Measurements from ENCODE around the gene COMMD10. TPM values are rescaled to one million over a fixed set of nuclear protein-coding genes. Genes with fewer than 3 reads are reported as not detected.

COMMD10 gene
- total RNA-seq, 1 donor from 2014 or later = 28.6 TPM

DNA sequence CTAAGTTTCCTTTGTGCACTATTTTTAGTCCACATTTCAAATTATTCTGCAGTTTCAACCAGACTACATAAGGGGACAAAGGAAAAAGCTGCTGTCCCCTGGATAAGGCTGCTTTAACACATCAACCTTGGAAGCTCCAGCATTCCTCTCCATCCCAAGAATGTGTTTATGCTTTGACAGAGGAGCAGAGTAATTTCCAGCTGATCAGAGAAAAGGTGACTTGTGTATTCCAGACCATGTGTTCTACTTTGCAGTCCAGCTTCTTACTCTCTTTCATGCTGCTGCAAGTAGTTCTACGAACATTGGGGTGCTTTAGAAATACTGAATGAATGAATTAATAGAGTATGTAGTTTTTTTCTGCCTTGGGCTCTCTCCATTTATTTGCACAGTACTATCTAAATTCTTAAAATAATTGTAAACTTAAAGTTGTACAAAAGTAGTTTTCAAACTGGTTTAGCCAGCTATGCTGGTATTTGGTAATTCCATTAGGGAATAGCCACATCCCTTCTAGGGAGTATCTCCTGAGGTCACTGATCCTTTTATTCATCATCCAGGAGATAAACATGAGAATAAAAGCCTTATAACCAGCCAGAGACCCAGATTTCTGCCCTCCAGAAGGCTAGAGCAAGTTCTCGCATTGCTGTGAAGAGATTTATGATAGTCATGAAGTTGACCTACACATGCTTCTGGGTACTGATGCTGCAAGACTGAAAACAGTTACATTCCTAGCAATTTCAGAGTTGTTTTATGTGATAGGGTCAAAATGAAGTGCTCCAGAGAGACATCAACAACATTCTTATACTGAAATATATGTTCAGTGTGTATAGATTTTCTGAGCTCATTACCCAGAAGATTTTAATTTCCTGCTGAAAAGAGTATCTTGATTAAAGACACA lies 215.2 kb downstream of the COMMD10 start:
- TF ChIP-seq CTCF (conservative IDR thresholded peaks at IDR 0.05) = no peak

DNA sequence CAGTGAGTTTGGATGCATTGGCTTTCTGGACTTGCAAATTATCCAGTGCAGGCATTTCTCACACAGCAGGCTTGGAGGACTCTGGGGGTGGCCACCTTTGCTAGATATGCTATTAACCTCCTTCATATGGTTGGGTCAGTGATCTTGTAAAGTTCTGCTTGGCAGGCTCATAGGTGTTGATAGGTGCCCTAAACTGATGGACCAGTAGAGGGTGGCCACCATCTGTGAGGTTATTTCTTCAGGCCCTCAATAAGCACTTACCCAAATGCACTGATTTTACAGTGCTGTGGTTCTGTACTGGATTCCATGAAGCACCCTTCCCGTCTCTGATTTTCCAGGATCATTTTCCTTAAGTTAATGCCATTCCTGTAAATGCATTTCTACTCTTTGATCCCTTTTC lies 216.3 kb downstream of the COMMD10 start:
- peaks cover 31% of the 10 kb centered on the region for H3K36me3 Mint-ChIP-seq
- no peak overlapping the region for H3K4me3 Mint-ChIP-seq
- no peak for DNase-seq (ENCODE audit: extremely low spot score, unreplicated experiment)
- no peak overlapping the region for H3K27ac Mint-ChIP-seq
- no peak for TF ChIP-seq CTCF (conservative IDR thresholded peaks at IDR 0.05)
- H3K27me3 Mint-ChIP-seq = no peaks in the 10 kb centered on the region
- H3K9me3 Mint-ChIP-seq = peaks cover 12% of the 10 kb centered on the region
- H3K4me1 Mint-ChIP-seq (ENCODE audit: unreplicated experiment) = peaks cover 12% of the 10 kb centered on the region

More for the DNA sequence above, 215.2 kb downstream of the COMMD10 start:
- no peak for DNase-seq (ENCODE audit: extremely low spot score, unreplicated experiment)
- peak overlapping the region; percentile 22 for H3K27ac Mint-ChIP-seq
- peaks cover 8% of the 10 kb centered on the region for H3K9me3 Mint-ChIP-seq
- no peaks in the 10 kb centered on the region for H3K27me3 Mint-ChIP-seq
- H3K4me3 Mint-ChIP-seq = peak overlapping the region; percentile 21
- H3K36me3 Mint-ChIP-seq = peaks cover 24% of the 10 kb centered on the region
- H3K4me1 Mint-ChIP-seq (ENCODE audit: unreplicated experiment) = peaks cover 12% of the 10 kb centered on the region

DNA sequence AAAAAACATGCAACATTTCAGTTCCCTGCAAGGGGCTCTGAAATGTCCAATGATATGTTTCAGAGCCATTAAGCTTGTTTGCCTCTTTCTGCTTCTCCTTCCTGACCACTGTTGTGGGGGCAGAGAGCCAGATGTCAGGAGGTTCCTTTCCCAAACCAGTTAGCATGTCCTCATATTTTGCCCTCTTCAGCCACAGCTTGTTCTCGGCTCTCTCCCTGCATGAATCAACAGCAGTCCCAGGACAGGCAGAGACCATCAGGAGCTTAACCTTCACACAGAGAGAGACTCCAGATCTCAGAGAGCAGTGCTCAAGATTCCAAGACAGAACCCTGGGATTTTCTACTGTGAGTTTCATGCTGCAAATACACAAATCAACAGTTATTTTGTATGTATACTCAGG lies 218.5 kb downstream of the COMMD10 start:
- no peak for TF ChIP-seq CTCF (conservative IDR thresholded peaks at IDR 0.05)
- no peak overlapping the region for H3K4me3 Mint-ChIP-seq
- H3K36me3 Mint-ChIP-seq = peaks cover 39% of the 10 kb centered on the region
- H3K4me1 Mint-ChIP-seq (ENCODE audit: unreplicated experiment) = peaks cover 12% of the 10 kb centered on the region
- H3K9me3 Mint-ChIP-seq = peaks cover 10% of the 10 kb centered on the region
- no peak overlapping the region for H3K27ac Mint-ChIP-seq
- H3K27me3 Mint-ChIP-seq = no peaks in the 10 kb centered on the region
- DNase-seq (ENCODE audit: extremely low spot score, unreplicated experiment) = no peak

DNA sequence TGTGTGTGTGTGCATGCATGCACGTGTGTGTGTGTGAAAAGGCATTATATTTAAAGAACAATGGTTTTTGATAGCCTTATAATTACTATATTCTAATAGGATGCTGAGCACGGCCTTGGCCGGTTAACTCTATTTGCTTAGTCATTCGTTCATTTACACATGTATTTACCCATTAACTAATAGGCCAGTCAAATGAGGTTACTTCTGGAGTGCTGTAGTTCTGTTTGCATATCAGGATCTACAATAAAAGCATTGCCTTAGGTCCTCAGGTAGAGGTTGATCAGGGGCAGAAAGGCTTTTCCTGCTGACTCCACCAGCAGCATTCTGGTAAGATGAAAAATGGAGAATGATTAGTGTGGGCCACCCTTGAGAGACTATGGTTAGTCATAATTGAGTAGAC lies 219.0 kb downstream of the COMMD10 start:
- peaks cover 12% of the 10 kb centered on the region for H3K4me1 Mint-ChIP-seq (ENCODE audit: unreplicated experiment)
- no peak overlapping the region for H3K27ac Mint-ChIP-seq
- peaks cover 39% of the 10 kb centered on the region for H3K36me3 Mint-ChIP-seq
- no peak for DNase-seq (ENCODE audit: extremely low spot score, unreplicated experiment)
- no peak overlapping the region for H3K4me3 Mint-ChIP-seq
- no peaks in the 10 kb centered on the region for H3K27me3 Mint-ChIP-seq
- H3K9me3 Mint-ChIP-seq = peaks cover 10% of the 10 kb centered on the region
- TF ChIP-seq CTCF (conservative IDR thresholded peaks at IDR 0.05) = no peak

DNA sequence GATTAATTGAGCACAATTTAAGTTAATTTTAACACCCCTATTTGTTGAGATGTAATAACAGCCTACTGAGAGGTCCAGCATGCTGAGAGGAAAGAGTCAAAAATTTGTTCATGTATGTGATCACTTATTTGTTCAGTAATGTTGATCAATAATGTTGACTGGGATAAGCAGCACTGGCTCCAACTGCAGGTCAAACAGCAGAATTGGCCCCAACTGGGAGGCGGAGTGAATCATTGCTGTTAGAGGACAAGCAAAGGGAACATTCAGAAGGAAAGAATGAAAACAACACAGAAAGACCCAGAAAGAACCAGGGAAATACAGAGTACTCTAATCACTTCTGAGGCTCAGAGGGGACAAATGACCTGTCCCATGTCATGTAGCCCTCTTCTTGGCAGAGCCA lies 221.1 kb downstream of the COMMD10 start:
- H3K9me3 Mint-ChIP-seq = peaks cover 12% of the 10 kb centered on the region
- DNase-seq (ENCODE audit: extremely low spot score, unreplicated experiment) = no peak
- H3K36me3 Mint-ChIP-seq = peaks cover 41% of the 10 kb centered on the region

More for the DNA sequence above, 221.1 kb downstream of the COMMD10 start:
- Mint-ChIP-seq H3K4me1 (ENCODE audit: unreplicated experiment) (no peaks in the 10 kb centered on the region), H3K27ac (no peak overlapping the region), H3K4me3 (no peak overlapping the region), H3K27me3 (no peaks in the 10 kb centered on the region)
- no peak for TF ChIP-seq CTCF (conservative IDR thresholded peaks at IDR 0.05)
